Activated T-helper 2 cell treated with anti-CD3 and anti-CD28 coated beads, Interferon-gamma antibody, Interleukin-2, Interleukin-4, amounts not matched to agents 10 μg/mL and 5 μg/mL and 100 μg/mL, durations not matched to agents 14 hours and 24 hours and 36 hours (primary cell): Measurements from ENCODE around the gene RNF11. TPM values are rescaled to one million over a fixed set of nuclear protein-coding genes. Genes with fewer than 3 reads are reported as not detected.
"Not testable (repeated sequence)": the region's sequence is repeated elsewhere in the genome, so short reads cannot be mapped to it uniquely, and the experiment has no call there.

Experiments
- DNase-seq: peaks from one replicate; pipeline ENCODE4 v3.0.0; 2021; ENCODE audit warnings: low spot score
- H3K27ac Mint-ChIP-seq: one replicate; pipeline ENCODE4 v1.8.0; 2021; ENCODE audit warnings: mixed read lengths
- H3K27me3 Mint-ChIP-seq: one replicate; pipeline ENCODE4 v1.8.0; 2021; ENCODE audit warnings: low read depth, mixed read lengths
- H3K36me3 Mint-ChIP-seq: one replicate; pipeline ENCODE4 v1.8.0; 2021; ENCODE audit warnings: low read depth, mixed read lengths
- H3K4me1 Mint-ChIP-seq: one replicate; pipeline ENCODE4 v1.8.0; 2021; ENCODE audit warnings: low read depth, mixed read lengths
- H3K4me3 Mint-ChIP-seq: one replicate; pipeline ENCODE4 v1.8.0; 2021; ENCODE audit warnings: low read depth, mild to moderate bottlenecking, moderate library complexity, mixed read lengths
- H3K9me3 Mint-ChIP-seq: one replicate; pipeline ENCODE4 v1.8.0; 2021; ENCODE audit warnings: mixed read lengths
- intact Hi-C: fragments of 100-400 bp; cut with micrococcal nuclease; formaldehyde crosslinking; loops from one replicate; pipeline ENCODE4 v1.15.1; 2023
- total RNA-seq: library from RNA; stranded (reverse); gene quantifications from 2 replicates; pipeline ENCODE4 v1.2.3, GENCODE V29; 2022

The RNF11 gene
- total RNA-seq, 1 donor from 2014 or later: 65.6 TPM

DNA sequence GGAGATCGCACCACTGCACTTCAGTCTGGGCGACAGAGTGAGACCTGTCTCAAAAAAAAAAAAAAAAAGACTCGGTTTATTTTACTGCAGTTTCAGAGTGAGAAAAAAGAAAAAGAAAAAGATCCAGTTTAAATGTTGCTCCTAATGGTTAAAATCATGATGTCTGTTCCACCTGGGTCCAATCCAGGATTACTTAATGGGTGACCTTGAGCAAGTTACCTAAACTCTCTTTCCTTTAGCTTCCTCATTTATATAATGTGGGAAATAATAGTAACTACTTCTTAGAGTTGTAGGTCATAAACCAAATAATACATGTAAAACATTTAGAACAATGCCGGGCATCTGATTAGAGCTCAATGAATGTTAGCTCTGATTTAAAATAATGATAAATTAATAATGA lies 19.4 kb upstream of the RNF11 start:
- Mint-ChIP-seq H3K27ac (peak overlapping the region; percentile 14), H3K36me3 (peaks cover 4% of the 10 kb centered on the region), H3K9me3 (no peaks in the 10 kb centered on the region), H3K4me1 (peaks cover 48% of the 10 kb centered on the region), H3K4me3 (no peak overlapping the region), H3K27me3 (no peaks in the 10 kb centered on the region)
- intact Hi-C loops: no loop called here
- DNase-seq: no peak

GRCh38 chr1:51217101-51217500 lies 19.0 kb upstream of the RNF11 start:
- Mint-ChIP-seq H3K27ac (peak overlapping the region; percentile 28), H3K4me1 (peaks cover 49% of the 10 kb centered on the region), H3K4me3 (no peak overlapping the region), H3K9me3 (peaks cover under 1% of the 10 kb centered on the region), H3K36me3 (peaks cover 4% of the 10 kb centered on the region), H3K27me3 (no peaks in the 10 kb centered on the region)
- DNase-seq: no peak
- intact Hi-C loops: no loop called here

- Mint-ChIP-seq H3K9me3 (peaks cover 6% of the 10 kb centered on the region), H3K4me1 (peaks cover 49% of the 10 kb centered on the region), H3K4me3 (no peak overlapping the region), H3K36me3 (peaks cover 7% of the 10 kb centered on the region), H3K27me3 (no peaks in the 10 kb centered on the region), H3K27ac (no peak overlapping the region)
- no peak for DNase-seq
- intact Hi-C loops: no loop called here
These were observed 17.5 kb upstream of the RNF11 start for GRCh38 chr1:51218570-51218969.

DNA sequence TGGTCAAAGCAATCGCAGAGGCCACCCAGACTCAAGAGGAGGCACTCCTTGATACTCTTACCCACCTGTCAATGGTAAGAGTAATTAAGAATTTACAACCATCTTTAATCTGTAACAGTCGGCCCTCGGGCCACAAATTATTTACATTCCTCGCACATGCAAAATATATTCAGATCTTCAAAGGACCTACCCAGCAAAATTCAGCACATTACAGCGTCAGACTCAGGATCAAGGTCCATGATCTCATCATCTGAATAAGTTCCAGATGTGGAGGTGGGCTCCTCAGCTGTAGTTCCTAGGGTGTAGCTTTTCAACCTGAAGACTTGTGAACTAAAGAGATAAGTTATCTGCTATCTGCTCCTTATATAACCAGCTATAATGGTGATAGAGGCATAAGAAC lies 17.1 kb upstream of the RNF11 start:
- Mint-ChIP-seq H3K4me3 (no peak overlapping the region), H3K36me3 (peaks cover 7% of the 10 kb centered on the region), H3K4me1 (peaks cover 46% of the 10 kb centered on the region), H3K9me3 (peaks cover 6% of the 10 kb centered on the region), H3K27ac (no peak overlapping the region), H3K27me3 (no peaks in the 10 kb centered on the region)
- DNase-seq: no peak
- intact Hi-C loops: no loop called here

DNA sequence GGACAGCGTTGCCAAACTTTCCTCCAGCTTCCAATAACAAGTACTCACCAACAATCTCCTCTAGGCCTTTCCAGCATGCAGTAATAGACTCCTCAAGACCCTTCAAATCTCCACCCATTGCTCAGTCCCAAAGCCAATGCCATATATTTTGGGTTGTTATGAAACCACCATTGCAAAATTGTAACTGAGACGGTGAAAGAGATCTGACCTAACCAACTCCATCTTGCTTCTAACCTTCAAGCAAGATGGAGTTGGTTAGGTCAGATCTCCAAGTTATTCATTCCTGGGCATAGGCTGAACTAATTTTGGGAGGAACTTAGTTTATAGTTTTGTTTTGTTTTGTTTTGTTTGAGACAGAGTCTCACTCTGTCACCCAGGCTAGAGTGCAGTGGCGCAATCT lies 14.5 kb upstream of the RNF11 start:
- H3K4me1 Mint-ChIP-seq: peaks cover 26% of the 10 kb centered on the region
- H3K36me3 Mint-ChIP-seq, intact Hi-C loops, DNase-seq, H3K9me3 Mint-ChIP-seq, H3K27me3 Mint-ChIP-seq, H3K4me3 Mint-ChIP-seq: not testable (repeated sequence)
- peak overlapping the region; percentile 24 for H3K27ac Mint-ChIP-seq

GRCh38 chr1:51222136-51222787 lies 13.8 kb upstream of the RNF11 start:
- intact Hi-C loops: no loop called here
- peaks cover 7% of the 10 kb centered on the region for H3K36me3 Mint-ChIP-seq
- peaks cover 6% of the 10 kb centered on the region for H3K9me3 Mint-ChIP-seq
- no peak overlapping the region for H3K4me3 Mint-ChIP-seq
- no peak for DNase-seq
- H3K27ac Mint-ChIP-seq: peak overlapping the region; percentile 49
- no peaks in the 10 kb centered on the region for H3K27me3 Mint-ChIP-seq
- peaks cover 24% of the 10 kb centered on the region for H3K4me1 Mint-ChIP-seq

DNA sequence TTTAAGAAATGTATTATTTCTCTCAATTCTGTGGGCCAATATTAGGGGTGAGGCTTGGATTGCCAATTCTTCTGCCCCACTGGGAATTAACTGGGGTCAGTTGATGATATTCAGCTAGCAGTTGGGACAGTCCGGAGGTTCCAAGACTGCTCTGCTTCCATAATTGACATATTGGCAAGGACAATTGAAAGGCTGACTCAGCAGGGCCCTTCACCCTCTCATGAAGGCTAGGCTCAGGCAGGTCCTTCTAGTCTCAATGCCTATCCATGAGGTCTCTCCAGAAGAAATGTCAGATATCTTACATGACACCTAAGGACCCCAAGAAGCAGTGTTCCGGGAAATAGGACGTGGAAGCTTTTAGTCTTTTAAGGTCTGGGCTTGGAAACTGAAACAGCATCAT lies 13.3 kb upstream of the RNF11 start:
- intact Hi-C loops: no loop called here
- H3K9me3 Mint-ChIP-seq: peaks cover 6% of the 10 kb centered on the region
- H3K36me3 Mint-ChIP-seq: peaks cover 7% of the 10 kb centered on the region
- no peak overlapping the region for H3K27ac Mint-ChIP-seq
- peaks cover 24% of the 10 kb centered on the region for H3K4me1 Mint-ChIP-seq
- no peak overlapping the region for H3K4me3 Mint-ChIP-seq
- H3K27me3 Mint-ChIP-seq: no peaks in the 10 kb centered on the region
- DNase-seq: no peak

DNA sequence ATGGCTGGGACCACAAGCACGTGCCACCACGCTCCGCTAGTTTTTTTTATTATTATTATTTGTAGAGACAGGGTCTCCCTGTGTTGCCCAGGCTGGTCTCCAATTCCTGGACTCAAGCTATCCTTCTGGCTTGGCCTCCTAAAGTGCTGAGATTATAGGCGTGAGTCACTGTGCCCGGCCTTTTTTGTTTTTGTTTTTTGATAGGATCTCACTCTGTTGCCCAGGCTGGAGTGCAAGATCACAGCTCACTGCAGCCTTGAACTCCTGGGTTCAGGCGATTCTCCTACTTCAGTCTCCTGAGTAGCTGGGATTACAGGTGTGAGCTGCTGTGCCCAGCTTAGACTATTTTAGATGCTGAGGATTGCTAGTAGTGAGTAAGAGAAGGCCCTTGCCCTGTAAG lies 11.8 kb upstream of the RNF11 start:
- DNase-seq: no peak
- intact Hi-C loops: no loop called here
- H3K9me3 Mint-ChIP-seq: peaks cover 6% of the 10 kb centered on the region
- no peak overlapping the region for H3K27ac Mint-ChIP-seq
- peaks cover 7% of the 10 kb centered on the region for H3K36me3 Mint-ChIP-seq
- no peak overlapping the region for H3K4me3 Mint-ChIP-seq
- H3K4me1 Mint-ChIP-seq: peaks cover 20% of the 10 kb centered on the region
- no peaks in the 10 kb centered on the region for H3K27me3 Mint-ChIP-seq

DNA sequence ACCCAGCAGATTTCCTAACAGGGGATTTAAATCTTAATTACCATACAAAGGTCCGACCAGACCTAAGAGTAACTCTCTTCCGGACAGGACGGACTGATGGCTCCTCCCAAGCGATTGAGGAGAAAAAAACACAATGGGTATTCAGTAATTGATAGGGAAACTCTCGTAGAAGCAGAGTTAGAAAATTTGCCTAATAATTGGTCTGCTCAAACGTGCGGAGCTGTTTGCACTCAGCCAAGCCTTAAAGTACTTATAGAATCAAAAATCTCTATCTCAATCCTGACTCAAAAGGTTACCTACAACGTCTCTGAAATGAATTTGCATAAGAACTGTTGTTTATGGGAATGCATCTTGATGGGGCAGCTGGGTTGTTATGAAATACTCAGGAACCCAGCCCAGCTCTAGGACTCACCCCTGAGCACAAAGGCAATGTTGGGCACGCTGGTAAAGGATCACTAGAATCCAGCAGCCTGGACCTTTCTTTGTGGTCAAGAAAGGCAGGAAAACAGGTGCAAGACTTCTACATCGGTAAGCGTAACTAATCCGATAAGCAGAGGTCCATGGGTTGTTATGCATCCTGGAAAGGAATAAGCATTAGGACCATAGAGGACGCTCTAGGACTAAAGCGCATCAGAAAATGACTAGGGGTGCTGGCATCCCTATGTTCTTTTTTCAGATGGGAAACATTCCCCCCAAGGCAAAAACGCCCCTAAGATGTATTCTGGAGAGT lies 8.7 kb upstream of the RNF11 start:
- H3K4me1 Mint-ChIP-seq, H3K36me3 Mint-ChIP-seq, H3K27me3 Mint-ChIP-seq, H3K27ac Mint-ChIP-seq, H3K9me3 Mint-ChIP-seq, DNase-seq, intact Hi-C loops, H3K4me3 Mint-ChIP-seq: not testable (repeated sequence)

GRCh38 chr1:51228471-51228870 lies 7.6 kb upstream of the RNF11 start:
- H3K4me1 Mint-ChIP-seq, H3K27ac Mint-ChIP-seq, H3K9me3 Mint-ChIP-seq, H3K36me3 Mint-ChIP-seq, DNase-seq, H3K4me3 Mint-ChIP-seq, intact Hi-C loops, H3K27me3 Mint-ChIP-seq: not testable (repeated sequence)

GRCh38 chr1:51230501-51231078 lies 5.5 kb upstream of the RNF11 start:
- DNase-seq: no peak
- Mint-ChIP-seq H3K4me1 (peaks cover 14% of the 10 kb centered on the region), H3K4me3 (no peak overlapping the region), H3K36me3 (no peaks in the 10 kb centered on the region), H3K27me3 (no peaks in the 10 kb centered on the region), H3K9me3 (no peaks in the 10 kb centered on the region), H3K27ac (no peak overlapping the region)
- intact Hi-C loops: no loop called here

DNA sequence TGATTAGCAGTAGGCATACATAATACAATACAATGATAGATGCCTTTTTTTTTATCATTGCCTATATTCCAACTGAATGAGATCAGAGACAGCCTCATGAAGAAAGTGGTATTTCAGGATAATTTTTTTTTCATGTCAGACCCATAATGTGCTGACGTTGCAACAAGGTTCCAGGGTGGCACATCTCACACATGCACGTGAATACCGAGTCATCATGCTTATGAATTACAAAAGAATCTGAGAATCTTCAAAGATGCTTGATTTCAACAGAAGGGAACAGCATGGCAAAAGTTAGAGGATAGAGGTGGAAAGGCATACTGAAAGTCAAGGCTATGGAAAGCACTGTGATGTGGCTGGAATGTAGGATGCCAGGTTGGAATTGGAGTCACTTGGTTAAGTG lies 5.0 kb upstream of the RNF11 start:
- Mint-ChIP-seq H3K27ac (no peak overlapping the region), H3K27me3 (no peaks in the 10 kb centered on the region), H3K4me3 (no peak overlapping the region), H3K36me3 (no peaks in the 10 kb centered on the region), H3K9me3 (no peaks in the 10 kb centered on the region), H3K4me1 (peaks cover 16% of the 10 kb centered on the region)
- DNase-seq: no peak
- intact Hi-C loops: no loop called here

- Mint-ChIP-seq H3K27ac (no peak overlapping the region), H3K36me3 (no peaks in the 10 kb centered on the region), H3K9me3 (no peaks in the 10 kb centered on the region), H3K4me1 (peaks cover 16% of the 10 kb centered on the region), H3K4me3 (no peak overlapping the region), H3K27me3 (no peaks in the 10 kb centered on the region)
- no peak for DNase-seq
- intact Hi-C loops: no loop called here
These were observed 4.2 kb upstream of the RNF11 start for GRCh38 chr1:51231896-51232295.
